COLO668 (cell line): ENCODE results near the gene TCOF1.
A peak's percentile ranks its signal among the peaks of the same experiment; 100 is the strongest.

Experiments used
- DNase-seq: peaks from one replicate; lab custom pipeline; 2025; ENCODE audit not compliant: unreplicated experiment; lab: John Stamatoyannopoulos, UW

Gene TCOF1, protein sequence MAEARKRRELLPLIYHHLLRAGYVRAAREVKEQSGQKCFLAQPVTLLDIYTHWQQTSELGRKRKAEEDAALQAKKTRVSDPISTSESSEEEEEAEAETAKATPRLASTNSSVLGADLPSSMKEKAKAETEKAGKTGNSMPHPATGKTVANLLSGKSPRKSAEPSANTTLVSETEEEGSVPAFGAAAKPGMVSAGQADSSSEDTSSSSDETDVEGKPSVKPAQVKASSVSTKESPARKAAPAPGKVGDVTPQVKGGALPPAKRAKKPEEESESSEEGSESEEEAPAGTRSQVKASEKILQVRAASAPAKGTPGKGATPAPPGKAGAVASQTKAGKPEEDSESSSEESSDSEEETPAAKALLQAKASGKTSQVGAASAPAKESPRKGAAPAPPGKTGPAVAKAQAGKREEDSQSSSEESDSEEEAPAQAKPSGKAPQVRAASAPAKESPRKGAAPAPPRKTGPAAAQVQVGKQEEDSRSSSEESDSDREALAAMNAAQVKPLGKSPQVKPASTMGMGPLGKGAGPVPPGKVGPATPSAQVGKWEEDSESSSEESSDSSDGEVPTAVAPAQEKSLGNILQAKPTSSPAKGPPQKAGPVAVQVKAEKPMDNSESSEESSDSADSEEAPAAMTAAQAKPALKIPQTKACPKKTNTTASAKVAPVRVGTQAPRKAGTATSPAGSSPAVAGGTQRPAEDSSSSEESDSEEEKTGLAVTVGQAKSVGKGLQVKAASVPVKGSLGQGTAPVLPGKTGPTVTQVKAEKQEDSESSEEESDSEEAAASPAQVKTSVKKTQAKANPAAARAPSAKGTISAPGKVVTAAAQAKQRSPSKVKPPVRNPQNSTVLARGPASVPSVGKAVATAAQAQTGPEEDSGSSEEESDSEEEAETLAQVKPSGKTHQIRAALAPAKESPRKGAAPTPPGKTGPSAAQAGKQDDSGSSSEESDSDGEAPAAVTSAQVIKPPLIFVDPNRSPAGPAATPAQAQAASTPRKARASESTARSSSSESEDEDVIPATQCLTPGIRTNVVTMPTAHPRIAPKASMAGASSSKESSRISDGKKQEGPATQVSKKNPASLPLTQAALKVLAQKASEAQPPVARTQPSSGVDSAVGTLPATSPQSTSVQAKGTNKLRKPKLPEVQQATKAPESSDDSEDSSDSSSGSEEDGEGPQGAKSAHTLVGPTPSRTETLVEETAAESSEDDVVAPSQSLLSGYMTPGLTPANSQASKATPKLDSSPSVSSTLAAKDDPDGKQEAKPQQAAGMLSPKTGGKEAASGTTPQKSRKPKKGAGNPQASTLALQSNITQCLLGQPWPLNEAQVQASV (N-terminal part only)

DNA sequence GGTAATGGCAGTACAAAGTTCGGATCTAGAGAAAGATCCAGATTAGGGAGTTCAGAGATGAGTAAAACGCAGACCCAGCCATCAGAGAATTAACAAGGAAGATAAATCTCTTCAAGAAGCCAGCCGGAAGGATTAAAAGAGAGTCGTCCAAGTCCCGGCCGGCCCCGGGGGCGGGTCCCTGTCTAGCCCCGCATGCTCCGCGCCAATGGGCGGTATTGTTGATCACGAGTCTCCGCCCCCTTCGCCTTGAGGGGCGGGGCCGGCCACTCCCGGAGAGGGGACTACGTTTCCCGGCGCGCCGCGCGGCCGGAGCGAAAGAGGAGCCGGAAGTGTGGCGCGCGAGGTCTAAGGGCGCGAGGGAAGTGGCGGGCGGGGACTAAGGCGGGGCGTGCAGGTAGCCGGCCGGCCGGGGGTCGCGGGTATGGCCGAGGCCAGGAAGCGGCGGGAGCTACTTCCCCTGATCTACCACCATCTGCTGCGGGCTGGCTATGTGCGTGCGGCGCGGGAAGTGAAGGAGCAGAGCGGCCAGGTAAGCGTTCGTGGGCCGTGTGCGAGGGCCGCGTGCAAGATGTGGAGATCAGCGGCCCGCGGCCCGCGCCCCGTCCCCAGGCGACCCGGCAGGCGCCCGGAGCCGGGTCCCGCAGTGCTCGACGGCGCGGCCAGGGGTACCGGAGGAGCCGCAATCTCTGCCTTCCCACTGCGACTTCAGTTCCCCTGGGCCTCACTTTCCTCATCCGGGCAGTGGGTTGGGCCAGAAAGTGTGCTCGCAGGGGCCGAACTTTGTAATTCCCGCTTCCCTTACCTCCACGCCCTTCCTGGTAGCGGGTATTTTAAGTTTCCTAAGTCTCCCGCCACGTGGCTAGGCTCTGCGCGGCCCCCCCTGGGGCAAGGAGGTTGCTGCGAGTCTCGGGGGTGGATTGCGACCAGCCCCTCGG lies at the start of gene TCOF1:
Gene TCOF1 (plus strand): TSS at position 372 of the 935 bp plus-strand sequence. CDS start 50 bp downstream, at position 422.
- DNase-seq = peak; percentile 96

DNA sequence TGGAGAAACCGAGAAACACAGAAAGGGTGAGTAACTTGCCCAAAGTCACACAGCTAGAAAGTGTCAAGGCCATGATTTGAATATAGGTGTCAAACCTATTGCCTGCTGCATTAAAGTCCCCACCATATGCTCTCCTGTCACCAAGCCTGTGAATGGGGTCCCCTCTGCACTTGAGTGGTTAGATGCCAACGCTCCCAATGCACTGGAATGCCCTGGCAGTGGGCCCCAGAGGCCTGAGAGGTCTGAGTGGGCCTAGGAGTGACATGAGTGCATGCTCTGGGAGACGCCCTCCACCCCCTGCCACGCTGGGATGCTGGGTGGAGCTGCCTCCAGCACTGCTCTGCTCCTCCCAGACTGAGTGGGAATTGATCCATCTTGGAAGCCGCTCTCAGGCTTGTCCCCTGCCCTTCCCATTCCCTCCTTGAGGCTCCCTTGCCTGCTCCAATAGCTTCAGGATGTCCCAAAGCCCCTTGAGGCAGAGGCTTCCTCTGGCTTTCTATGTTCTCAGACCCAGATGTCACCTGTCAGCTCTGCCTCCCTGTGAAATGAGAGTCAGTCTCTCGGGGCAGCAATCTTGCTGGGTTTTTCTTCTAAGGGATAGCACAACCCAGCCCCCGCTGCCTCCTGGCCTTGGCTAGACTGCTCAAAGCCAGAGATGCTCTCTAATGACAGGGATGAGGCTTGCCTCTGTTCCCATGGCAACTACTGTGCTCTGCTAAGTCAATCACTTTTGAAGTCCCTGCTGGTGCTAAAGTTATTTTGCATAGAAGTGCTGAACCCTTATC lies 48.2 kb upstream of the TCOF1 start:
- DNase-seq = no peak

- DNase-seq = no peak
These were observed 47.6 kb upstream of the TCOF1 start for GRCh38 chr5:150309886-150310239.

- DNase-seq = no peak
These were observed 47.3 kb upstream of the TCOF1 start for GRCh38 chr5:150310246-150310645.

- DNase-seq = no peak
These were observed 46.3 kb upstream of the TCOF1 start for GRCh38 chr5:150311015-150311692.

DNA sequence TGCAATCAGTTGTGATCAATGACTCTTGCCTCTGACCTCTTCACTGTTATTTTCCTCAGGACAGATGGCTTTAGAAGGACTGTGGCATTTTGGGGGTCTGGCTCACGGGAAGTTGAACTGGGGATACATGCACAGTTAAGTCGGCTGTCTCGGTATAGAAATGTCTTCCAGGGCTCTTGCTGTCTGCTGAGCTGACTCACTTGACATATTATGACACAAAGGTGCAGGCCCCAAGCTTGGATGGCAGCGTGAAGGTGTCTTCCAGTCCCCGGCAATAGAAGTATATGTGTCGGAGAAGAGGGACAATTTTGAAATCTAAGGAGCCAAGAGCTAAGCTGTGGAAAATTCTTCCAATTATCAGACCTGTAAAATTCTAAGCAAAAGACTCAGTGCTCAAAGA lies 45.0 kb upstream of the TCOF1 start:
- no peak for DNase-seq

DNA sequence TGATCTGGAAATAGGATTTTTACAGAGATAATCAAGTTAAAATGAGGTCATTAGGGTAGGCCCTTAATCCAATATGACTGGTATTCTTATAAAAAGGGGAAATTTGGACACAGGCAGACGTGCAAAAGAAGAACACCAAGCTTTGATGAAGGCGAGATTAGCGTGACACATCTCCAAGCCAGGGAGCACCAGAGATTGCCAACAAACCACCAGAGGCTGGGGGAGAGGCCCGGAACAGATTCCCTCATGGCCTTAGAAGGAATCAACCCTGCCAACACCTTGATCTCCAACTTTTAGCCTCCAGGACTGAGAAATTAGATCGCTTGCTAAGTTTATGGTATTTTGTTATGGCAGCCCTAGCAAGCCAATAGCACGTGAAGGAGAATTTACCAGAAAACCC lies 44.0 kb upstream of the TCOF1 start:
- no peak for DNase-seq

DNA sequence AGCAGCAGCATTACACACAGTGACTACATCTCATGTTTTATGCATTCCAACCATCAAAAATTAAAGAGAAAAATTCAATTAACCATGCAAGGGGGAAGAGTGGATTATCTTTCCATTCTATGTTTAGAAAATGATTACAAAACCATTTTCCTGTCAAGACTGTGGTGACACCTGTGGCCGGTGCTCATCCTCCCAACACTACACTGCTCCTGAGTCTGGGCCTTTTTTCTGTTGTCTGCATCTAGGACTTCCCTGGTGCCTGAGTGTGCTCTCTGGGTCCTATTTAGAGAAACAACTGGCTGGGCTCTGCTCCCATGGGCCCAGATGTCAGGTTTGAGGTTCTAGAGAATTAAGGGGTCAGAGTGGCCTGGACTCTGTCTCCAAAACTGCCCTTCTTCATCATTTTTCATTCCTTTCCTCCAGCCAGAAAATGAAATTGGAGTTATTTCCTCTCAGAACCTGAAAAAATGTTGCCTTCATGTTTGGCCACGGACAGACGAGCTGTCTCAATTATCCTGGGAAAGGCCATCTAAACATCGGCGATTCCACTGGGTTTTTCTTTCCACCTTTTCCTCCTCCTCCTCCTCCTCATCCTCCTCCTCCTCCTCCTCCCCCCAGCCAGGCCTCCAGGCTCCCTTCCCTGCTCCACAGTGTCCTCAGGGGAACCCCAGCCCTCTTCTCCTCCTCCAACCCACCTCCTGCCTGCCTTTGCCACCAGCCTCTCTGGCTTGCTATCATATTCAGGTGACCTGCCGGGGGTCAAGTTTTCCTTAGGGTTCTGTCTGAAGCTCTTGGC lies 43.4 kb upstream of the TCOF1 start:
- no peak for DNase-seq

GRCh38 chr5:150315245-150315644 lies 42.3 kb upstream of the TCOF1 start:
- DNase-seq = no peak

- DNase-seq = no peak
These were observed 41.2 kb upstream of the TCOF1 start for GRCh38 chr5:150316320-150316719.

- no peak for DNase-seq
These were observed 40.2 kb upstream of the TCOF1 start for GRCh38 chr5:150317048-150318003.

DNA sequence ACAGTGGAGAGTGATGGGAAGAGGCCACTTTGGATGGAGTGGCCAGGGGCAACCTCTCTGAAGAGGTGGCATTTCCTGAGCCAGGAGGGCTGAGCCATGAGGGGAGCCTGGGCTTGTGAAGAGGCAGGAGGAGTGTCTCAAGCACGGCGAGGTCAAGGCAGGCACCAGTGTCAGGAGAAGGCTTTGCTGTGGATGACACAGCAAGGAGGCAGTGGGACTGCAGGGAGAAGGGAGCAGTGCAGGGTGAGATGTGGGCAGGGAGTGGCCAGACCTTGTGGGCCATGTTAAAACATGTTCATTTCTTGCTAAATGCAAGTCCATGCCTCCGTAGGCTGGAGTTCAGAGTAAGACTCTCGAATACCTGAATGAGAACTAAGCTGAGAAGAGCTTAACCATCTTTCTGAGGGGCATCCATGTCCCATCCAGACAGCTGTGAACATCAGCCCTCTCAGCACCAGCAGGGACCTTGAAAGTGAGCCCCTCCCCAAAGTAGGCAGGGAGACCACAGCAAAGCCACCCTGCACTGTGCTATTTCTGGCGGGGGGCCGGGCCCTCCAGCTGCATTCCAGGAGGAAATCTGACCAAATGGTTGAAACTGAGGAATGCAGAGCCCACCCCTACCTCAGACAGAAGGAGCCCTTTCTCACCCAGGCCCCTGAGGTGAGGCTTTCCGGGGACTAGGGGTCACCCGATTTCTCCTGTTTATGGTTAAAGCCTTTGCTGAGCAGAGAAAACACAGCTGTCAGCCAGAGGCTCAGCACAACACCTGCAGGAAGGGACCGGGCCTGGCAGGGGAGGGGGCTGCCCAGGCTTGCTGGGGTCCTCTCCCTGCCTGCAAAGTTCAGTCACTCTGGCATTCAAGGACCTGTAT lies 38.6 kb upstream of the TCOF1 start:
- DNase-seq = no peak

DNA sequence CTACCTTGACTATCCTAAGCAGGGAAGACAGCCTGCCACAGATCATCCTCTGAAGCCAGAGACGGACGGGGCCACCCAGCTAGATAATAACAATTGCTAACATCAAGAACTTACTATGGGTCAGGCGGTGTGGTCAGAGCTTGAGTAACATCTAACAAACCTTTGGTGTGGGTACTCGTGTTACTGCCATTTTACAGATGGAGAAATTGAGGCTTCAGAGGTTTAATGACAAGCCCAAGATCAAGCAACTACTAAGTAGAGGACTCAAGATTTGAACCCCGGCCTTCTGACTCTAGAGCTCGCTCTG lies 38.1 kb upstream of the TCOF1 start:
- DNase-seq = no peak

DNA sequence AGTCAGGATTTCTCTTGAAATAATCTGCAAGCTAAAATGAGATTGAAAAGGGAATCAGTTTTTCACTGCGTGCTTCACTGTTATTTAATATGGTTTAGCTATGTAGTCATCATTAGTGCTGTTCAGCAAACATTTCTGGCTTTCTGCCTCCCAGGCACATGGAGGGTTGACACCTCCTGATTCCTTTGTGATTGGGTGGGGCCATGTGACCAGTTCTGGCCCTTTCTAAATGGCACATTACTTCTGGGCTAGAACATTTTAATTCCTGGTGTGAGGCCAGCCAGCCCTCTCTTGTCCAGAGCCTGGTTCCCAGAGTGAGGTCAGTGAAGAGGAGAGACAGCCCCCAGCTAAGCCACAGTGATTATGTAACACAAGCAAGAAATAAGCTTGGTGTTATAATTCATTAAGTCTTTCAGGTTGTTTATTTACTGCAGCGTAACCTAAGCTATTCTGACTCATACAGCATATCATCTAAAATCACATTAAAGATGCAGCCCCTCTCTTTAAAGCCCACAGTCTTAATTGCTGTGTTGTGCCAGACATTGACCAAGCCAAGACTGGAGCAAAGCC lies 37.4 kb upstream of the TCOF1 start:
- DNase-seq = no peak

DNA sequence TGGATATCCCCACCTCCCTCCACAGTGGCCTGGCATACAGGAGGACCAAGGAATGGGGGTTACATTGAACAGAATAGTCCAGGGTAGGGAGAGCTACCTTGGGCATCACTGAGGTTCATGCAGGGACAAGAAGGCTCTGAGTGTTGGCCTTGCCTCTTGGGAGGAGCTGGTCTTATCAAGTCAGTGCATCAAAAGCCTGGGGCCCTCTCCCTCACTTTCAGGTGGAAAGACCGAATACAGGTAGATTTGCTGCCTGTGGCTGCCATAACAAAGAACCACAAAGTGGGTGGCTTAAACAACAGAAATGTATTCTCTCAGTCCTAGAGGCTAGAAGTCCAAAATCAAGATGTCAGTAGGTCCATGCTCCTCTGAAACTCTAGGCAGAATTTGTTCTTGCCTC lies 36.3 kb upstream of the TCOF1 start:
- DNase-seq = no peak

DNA sequence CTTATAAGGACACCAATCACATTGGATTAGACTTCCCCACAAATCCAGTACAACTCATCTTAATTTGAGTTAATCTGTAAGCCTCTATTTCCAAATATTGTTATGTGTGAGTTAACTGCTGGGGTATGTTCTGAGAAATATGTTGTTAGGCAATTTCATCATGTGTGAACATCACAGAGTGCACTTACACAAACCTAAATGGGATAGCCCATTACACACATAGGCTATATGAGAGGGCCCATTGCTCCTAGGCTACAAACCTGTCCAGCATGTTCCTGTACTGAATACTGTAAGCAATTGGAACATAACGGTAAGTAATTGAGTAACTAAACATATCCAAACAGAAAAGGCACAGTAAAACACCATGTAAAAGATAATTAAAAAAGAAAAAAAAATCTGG lies 35.7 kb upstream of the TCOF1 start:
- DNase-seq = no peak
